GM21381 (cell line): ENCODE results near the gene APOL6.
"Not testable (repeated sequence)": the region's sequence is repeated elsewhere in the genome, so short reads cannot be mapped to it uniquely, and the experiment has no call there.

Source experiments
- ATAC-seq: cut with Tn5 transposase; IDR thresholded peaks from one replicate; pipeline ENCODE4 v1.9.1; 2021; ENCODE audit warnings: mild to moderate bottlenecking, moderate library complexity; ENCODE audit not compliant: unreplicated experiment

APOL6 gene

GRCh38 chr22:35634943-35635540, 13.2 kb upstream of the APOL6 start:
- ATAC-seq: no peak

GRCh38 chr22:35637254-35637653, 11.0 kb upstream of the APOL6 start:
- no peak for ATAC-seq

GRCh38 chr22:35638001-35638400, 10.2 kb upstream of the APOL6 start:
- ATAC-seq: no peak

- ATAC-seq: no peak
These were observed 9.8 kb upstream of the APOL6 start for GRCh38 chr22:35638410-35638809.

- ATAC-seq: no peak
These were observed 6.6 kb upstream of the APOL6 start for GRCh38 chr22:35641494-35642120.

GRCh38 chr22:35642305-35642741, 5.9 kb upstream of the APOL6 start:
- no peak for ATAC-seq

- ATAC-seq: no peak
These were observed 4.3 kb upstream of the APOL6 start for GRCh38 chr22:35643991-35644390.

GRCh38 chr22:35645646-35646045, 2.6 kb upstream of the APOL6 start:
- no peak for ATAC-seq

- no peak for ATAC-seq
These were observed 844 bp downstream of the APOL6 start for GRCh38 chr22:35649026-35649553.

- no peak for ATAC-seq
These were observed 1.5 kb downstream of the APOL6 start for GRCh38 chr22:35649636-35650250.

- ATAC-seq: no peak
These were observed 2.8 kb downstream of the APOL6 start for GRCh38 chr22:35651085-35651484.

GRCh38 chr22:35653824-35654223, 5.6 kb downstream of the APOL6 start:
- ATAC-seq: no peak

- ATAC-seq: no peak
These were observed 8.1 kb downstream of the APOL6 start for GRCh38 chr22:35656284-35656752.

GRCh38 chr22:35657571-35658312, 9.5 kb downstream of the APOL6 start:
- ATAC-seq: no peak

- no peak for ATAC-seq
These were observed 12.3 kb downstream of the APOL6 start for GRCh38 chr22:35660291-35661127.

- no peak for ATAC-seq
These were observed 13.2 kb downstream of the APOL6 start for GRCh38 chr22:35661464-35661863.

- ATAC-seq: no peak
These were observed 14.7 kb downstream of the APOL6 start for GRCh38 chr22:35662914-35663313.

- ATAC-seq: no peak
These were observed 15.1 kb downstream of the APOL6 start for GRCh38 chr22:35663371-35663770.

GRCh38 chr22:35664955-35665587, 16.8 kb downstream of the APOL6 start:
- ATAC-seq: no peak

GRCh38 chr22:35666699-35667098, 18.5 kb downstream of the APOL6 start:
- not testable (repeated sequence) for ATAC-seq
